WTC11 (cell line): ENCODE results near the gene ZFPL1. TPM values are rescaled to one million over a fixed set of nuclear protein-coding genes. Genes with fewer than 3 reads are reported as not detected.
A peak's percentile ranks its signal among the peaks of the same experiment; 100 is the strongest.

ENCODE experiments used
- ATAC-seq: fragments of 200-7000 bp; cut with Tn5 transposase; 2 replicates; pipeline ENCODE4 v1.10.0; 2021; ENCODE audit warnings: mild to moderate bottlenecking, moderate library complexity
- CTCF ChIA-PET: fragments of 300-600 bp; sonication (Branson Sonifier 250); formaldehyde crosslinking; loops from one replicate; lab custom pipeline; 2021; ENCODE audit warnings: antibody characterized with exemption; lab: Charles Lee
- POLR2A ChIA-PET: fragments of 350-600 bp; sonication (Branson Sonifier 250); formaldehyde crosslinking; loops from one replicate; lab custom pipeline; 2021; ENCODE audit warnings: antibody characterized with exemption; lab: Charles Lee
- DNase-seq: peaks from one replicate; pipeline ENCODE4 v3.0.0; 2021; ENCODE audit warnings: low spot score
- H3K27ac Mint-ChIP-seq: 2 replicates; pipeline ENCODE4 v1.8.0; 2021; ENCODE audit warnings: mixed read lengths
- H3K27me3 Mint-ChIP-seq: 2 replicates; pipeline ENCODE4 v1.8.0; 2021; ENCODE audit warnings: low read depth, mild to moderate bottlenecking, moderate library complexity, mixed read lengths
- H3K36me3 Mint-ChIP-seq: 2 replicates; pipeline ENCODE4 v1.8.0; 2021; ENCODE audit warnings: mixed read lengths
- H3K4me1 Mint-ChIP-seq: 2 replicates; pipeline ENCODE4 v1.8.0; 2022; ENCODE audit warnings: mixed read lengths
- H3K4me3 Mint-ChIP-seq: 2 replicates; pipeline ENCODE4 v1.8.0; 2021; ENCODE audit warnings: mild to moderate bottlenecking, moderate library complexity, mixed read lengths
- H3K9me3 Mint-ChIP-seq: 2 replicates; pipeline ENCODE4 v1.8.0; 2021; ENCODE audit warnings: mixed read lengths
- ATF3 ChIP-seq: sonication (generic); formaldehyde crosslinking; conservative IDR thresholded peaks from 2 replicates; pipeline ENCODE4 v1.8.1; 2022; ENCODE audit warnings: mild to moderate bottlenecking, missing genetic modification reagents
- CBFB ChIP-seq: sonication (generic); formaldehyde crosslinking; IDR thresholded peaks from 2 replicates; pipeline ENCODE4 v1.8.1; 2022; ENCODE audit warnings: mild to moderate bottlenecking, low read depth, missing genetic modification reagents
- E2F4 ChIP-seq: sonication (generic); formaldehyde crosslinking; IDR thresholded peaks from 2 replicates; pipeline ENCODE4 v1.8.1; 2022; ENCODE audit warnings: low read depth, mild to moderate bottlenecking, moderate library complexity, missing genetic modification reagents, borderline replicate concordance
- EMX1 ChIP-seq: fragments of 250-450 bp; sonication (Bioruptor Pico); IDR thresholded peaks from 2 replicates; pipeline ENCODE4 v1.8.0; 2021; ENCODE audit warnings: mild to moderate bottlenecking
- FOXP4 ChIP-seq: sonication (generic); formaldehyde crosslinking; IDR thresholded peaks from 2 replicates; pipeline ENCODE4 v1.8.0; 2022; ENCODE audit warnings: mild to moderate bottlenecking, missing genetic modification reagents
- GTF2I ChIP-seq: fragments of 250-450 bp; sonication (Bioruptor Pico); conservative IDR thresholded peaks from 2 replicates; pipeline ENCODE4 v1.4.0; 2021; ENCODE audit warnings: mild to moderate bottlenecking
- IRF2 ChIP-seq: sonication (generic); formaldehyde crosslinking; IDR thresholded peaks from 2 replicates; pipeline ENCODE4 v1.8.0; 2022; ENCODE audit warnings: low read depth, missing genetic modification reagents, borderline replicate concordance
- JAZF1 ChIP-seq: fragments of 250-450 bp; sonication (Bioruptor Pico); IDR thresholded peaks from 2 replicates; pipeline ENCODE4 v1.9.0; 2021; ENCODE audit warnings: moderate library complexity, mild to moderate bottlenecking, inconsistent platforms
- MAX ChIP-seq: sonication (generic); formaldehyde crosslinking; IDR thresholded peaks from 2 replicates; pipeline ENCODE4 v1.8.0; 2022; ENCODE audit warnings: mild to moderate bottlenecking, missing genetic modification reagents
- NR3C1 ChIP-seq: sonication (generic); formaldehyde crosslinking; conservative IDR thresholded peaks from 2 replicates; pipeline ENCODE4 v1.8.1; 2023; ENCODE audit warnings: low read depth, mild to moderate bottlenecking, missing genetic modification reagents
- OVOL2 ChIP-seq: fragments of 250-450 bp; sonication (Bioruptor Pico); IDR thresholded peaks from 2 replicates; pipeline ENCODE4 v1.9.0; 2021; ENCODE audit warnings: mild to moderate bottlenecking, borderline replicate concordance
- PREB ChIP-seq: sonication (generic); formaldehyde crosslinking; IDR thresholded peaks from 2 replicates; pipeline ENCODE4 v1.8.1; 2022; ENCODE audit warnings: mild to moderate bottlenecking, missing genetic modification reagents, moderate library complexity, borderline replicate concordance
- USF2 ChIP-seq: sonication (generic); formaldehyde crosslinking; IDR thresholded peaks from 2 replicates; pipeline ENCODE4 v1.8.1; 2023; ENCODE audit warnings: mild to moderate bottlenecking, missing genetic modification reagents, moderate library complexity
- ZBTB21 ChIP-seq: sonication (generic); formaldehyde crosslinking; IDR thresholded peaks from 2 replicates; pipeline ENCODE4 v1.8.1; 2023; ENCODE audit warnings: mild to moderate bottlenecking, missing genetic modification reagents, borderline replicate concordance
- ZNF263 ChIP-seq: sonication (generic); formaldehyde crosslinking; IDR thresholded peaks from 2 replicates; pipeline ENCODE4 v1.8.1; 2022; ENCODE audit warnings: low read depth, mild to moderate bottlenecking, moderate library complexity, missing genetic modification reagents
- ZNF396 ChIP-seq: fragments of 250-450 bp; sonication (Bioruptor Pico); IDR thresholded peaks from 2 replicates; pipeline ENCODE4 v1.8.0; 2021; ENCODE audit warnings: mild to moderate bottlenecking, moderate library complexity, borderline replicate concordance
- ZNF423 ChIP-seq: fragments of 250-450 bp; sonication (Bioruptor Pico); IDR thresholded peaks from 2 replicates; pipeline ENCODE4 v2.1.2; 2022; ENCODE audit warnings: mild to moderate bottlenecking, moderate library complexity
- ZNF532 ChIP-seq: fragments of 250-450 bp; sonication (Bioruptor Pico); IDR thresholded peaks from 2 replicates; pipeline ENCODE4 v1.9.0; 2021; ENCODE audit warnings: mild to moderate bottlenecking, borderline replicate concordance
- ZNF671 ChIP-seq: fragments of 250-450 bp; sonication (Bioruptor Pico); IDR thresholded peaks from 2 replicates; pipeline ENCODE4 v1.8.0; 2021; ENCODE audit warnings: mild to moderate bottlenecking
- total RNA-seq: library from RNA; stranded (reverse); gene quantifications from 3 replicates; pipeline ENCODE4 v1.2.3, GENCODE V29; 2021

The ZFPL1 gene
- total RNA-seq, 1 experiment from 2014 or later = 33.8 TPM

GRCh38 chr11:65040847-65041622 is 43.0 kb upstream of the ZFPL1 start, which contains the start of gene SAC3D1 (continued):
- 0 out of 2 replicates have a peak, but pooled peaks have one; percentile 64 for TF ChIP-seq FOXP4 (CRISPR knock-in tag)
- 0 out of 2 replicates have a peak, but pooled peaks have one; percentile 85 for TF ChIP-seq CBFB
- TF ChIP-seq ZBTB21 (CRISPR knock-in tag) = no peak
- TF ChIP-seq IRF2 (CRISPR knock-in tag) = no peak
- peak; percentile 39 for TF ChIP-seq USF2
- peak; percentile 75; the same call in 1 of the 2 replicates for TF ChIP-seq MAX
- TF ChIP-seq OVOL2 (CRISPR knock-in tag) = no peak
- peak; percentile 76 for TF ChIP-seq ZNF263
- TF ChIP-seq ATF3 (CRISPR knock-in tag) = no peak
- TF ChIP-seq JAZF1 (CRISPR knock-in tag) = no peak
- no peak; the same call in 1 of the 2 replicates for TF ChIP-seq NR3C1

- Mint-ChIP-seq H3K36me3 (peaks cover 5% of the 10 kb centered on the region), H3K27ac (no peak overlapping the region), H3K4me3 (peak overlapping the region; percentile 90), H3K4me1 (peaks cover 14% of the 10 kb centered on the region), H3K9me3 (no peaks in the 10 kb centered on the region), H3K27me3 (no peaks in the 10 kb centered on the region)
- DNase-seq (no peak), ATAC-seq (no peak)
- ChIA-PET POLR2A (no interaction called here), CTCF (interaction anchor here (0.6 to 3.4 kb wide), 3 partner anchors 15 to 29 kb away, joined by 3 to 17 read pairs (median 4); partner anchors contain the start of gene ARL2)
- no peak for TF ChIP-seq ZNF396
Observed at GRCh38 chr11:65042891-65043290, 41.1 kb upstream of the ZFPL1 start.

- H3K9me3 Mint-ChIP-seq = no peaks in the 10 kb centered on the region
- DNase-seq (no peak), ATAC-seq (no peak)
- CTCF ChIA-PET = no interaction called here
- H3K4me1 Mint-ChIP-seq = peaks cover 21% of the 10 kb centered on the region
- POLR2A ChIA-PET = no interaction called here
- no peaks in the 10 kb centered on the region for H3K27me3 Mint-ChIP-seq
- H3K4me3 Mint-ChIP-seq = no peak overlapping the region
- peaks cover 5% of the 10 kb centered on the region for H3K36me3 Mint-ChIP-seq
- H3K27ac Mint-ChIP-seq = no peak overlapping the region
- no peak for TF ChIP-seq EMX1
- TF ChIP-seq E2F4 = no peak
- no peak for TF ChIP-seq MAX
- TF ChIP-seq ZNF423 = no peak
- no peak for TF ChIP-seq PREB
- no peak for TF ChIP-seq GTF2I (CRISPR knock-in tag)
- TF ChIP-seq ZNF532 (CRISPR knock-in tag) = no peak
- TF ChIP-seq CBFB = no peak
- TF ChIP-seq ZNF671 (CRISPR knock-in tag) = no peak
Observed at GRCh38 chr11:65043881-65044501, 40.0 kb upstream of the ZFPL1 start.
